IMR-90 (cell line): ENCODE measurements around the gene MX1. TPM values are rescaled to one million over a fixed set of nuclear protein-coding genes. Genes with fewer than 3 reads are reported as not detected.

Experiments
- ATAC-seq: fragments of 200-7000 bp; cut with Tn5 transposase; 2 replicates; pipeline ENCODE4 v1.9.1; 2020; ENCODE audit warnings: low read depth, mild to moderate bottlenecking, moderate library complexity
- BruUV-seq: library from RNA; stranded (reverse); fragments of 400-500 nt; replicated peaks from 2 replicates; lab custom pipeline; 2021; lab: Mats Ljungman, UMichigan
- CTCF ChIA-PET: fragments of 300-600 bp; formaldehyde crosslinking; extraction: SDS; loops from one replicate; lab custom pipeline; 2021; ENCODE audit warnings: antibody characterized with exemption; lab: Yijun Ruan, JAX
- POLR2A ChIA-PET: fragments of 300-600 bp; sonication (Branson Sonifier 250); formaldehyde crosslinking; loops from one replicate; lab custom pipeline; 2022; ENCODE audit warnings: antibody characterized with exemption; ENCODE audit not compliant: unreplicated experiment; lab: Charles Lee
- DNase-seq: peaks from one replicate; pipeline ENCODE4 v3.0.0; 2013
- H2AFZ ChIP-seq: replicated peaks from 2 replicates; pipeline ENCODE3; 2013; ENCODE audit warnings: low read length, mild to moderate bottlenecking; ENCODE audit not compliant: poor library complexity
- H2AK5ac ChIP-seq: 2 replicates; pipeline ENCODE4 v1.6.1; 2013; ENCODE audit warnings: low read depth, low read length, inconsistent platforms
- H2AK9ac ChIP-seq: replicated peaks from 2 replicates; pipeline ENCODE3; 2013; ENCODE audit warnings: mild to moderate bottlenecking, low read depth, low read length, moderate library complexity; ENCODE audit not compliant: poor library complexity
- H2BK120ac ChIP-seq: 2 replicates; pipeline ENCODE4 v1.6.1; 2013; ENCODE audit warnings: low read depth, low read length, inconsistent platforms
- H2BK15ac ChIP-seq: 3 replicates; pipeline ENCODE4 v1.6.1; 2013; ENCODE audit warnings: low read depth, low read length, inconsistent platforms
- H2BK20ac ChIP-seq: 2 replicates; pipeline ENCODE4 v1.6.1; 2013; ENCODE audit warnings: low read depth, mild to moderate bottlenecking, inconsistent platforms, low read length, moderate library complexity
- H2BK5ac ChIP-seq: 2 replicates; pipeline ENCODE4 v1.6.1; 2013; ENCODE audit warnings: mild to moderate bottlenecking, low read depth, low read length, inconsistent platforms; ENCODE audit not compliant: poor library complexity, severe bottlenecking
- H3K14ac ChIP-seq: replicated peaks from 2 replicates; pipeline ENCODE4 v1.6.1; 2013; ENCODE audit warnings: low read depth, low read length, inconsistent platforms
- H3K18ac ChIP-seq: 2 replicates; pipeline ENCODE4 v1.6.1; 2013; ENCODE audit warnings: low read depth, low read length, control low read depth
- H3K23ac ChIP-seq: 2 replicates; pipeline ENCODE4 v1.6.1; 2013; ENCODE audit warnings: low read depth, low read length, inconsistent platforms
- H3K27ac ChIP-seq: 2 replicates; pipeline ENCODE4 v1.5.1; 2013; ENCODE audit warnings: mild to moderate bottlenecking, control low read depth, low read length; ENCODE audit not compliant: insufficient read depth
- H3K27me3 ChIP-seq: 2 replicates; pipeline ENCODE4 v1.6.1; 2013; ENCODE audit warnings: low read length; ENCODE audit not compliant: control insufficient read depth, insufficient read depth
- H3K36me3 ChIP-seq: 2 replicates; pipeline ENCODE4 v1.6.1; 2013; ENCODE audit warnings: low read length, mixed read lengths; ENCODE audit not compliant: control insufficient read depth, insufficient read depth
- H3K4ac ChIP-seq: 2 replicates; pipeline ENCODE4 v1.6.1; 2013; ENCODE audit warnings: low read depth, low read length, inconsistent platforms
- H3K4me1 ChIP-seq: 2 replicates; pipeline ENCODE4 v1.6.1; 2013; ENCODE audit warnings: low read length, mixed read lengths; ENCODE audit not compliant: control insufficient read depth, insufficient read depth
- H3K4me2 ChIP-seq: 2 replicates; pipeline ENCODE4 v1.6.1; 2013; ENCODE audit warnings: low read depth, mild to moderate bottlenecking, control low read depth, low read length, moderate library complexity
- H3K4me3 ChIP-seq: 2 replicates; pipeline ENCODE4 v1.5.1; 2013; ENCODE audit warnings: low read depth, mild to moderate bottlenecking, control low read depth, low read length, moderate library complexity; ENCODE audit not compliant: insufficient read depth
- H3K56ac ChIP-seq: 2 replicates; pipeline ENCODE4 v1.6.1; 2013; ENCODE audit warnings: low read length, inconsistent platforms; ENCODE audit not compliant: insufficient read depth; ENCODE audit errors: extremely low read depth
- H3K79me1 ChIP-seq, 2 experiments: 2 replicates each; pipeline ENCODE4 v1.6.1; 2013; ENCODE audit warnings: low read length in 2 of 2, inconsistent platforms in 1 of 2, low read depth in 1 of 2
- H3K9ac ChIP-seq: 2 replicates; pipeline ENCODE4 v1.6.1; 2013; ENCODE audit warnings: low read depth, low read length, control low read depth
- H3K9me1 ChIP-seq: 2 replicates; pipeline ENCODE4 v1.6.1; 2013; ENCODE audit warnings: low read length, inconsistent platforms; ENCODE audit not compliant: insufficient read depth
- H3K9me3 ChIP-seq: 2 replicates; pipeline ENCODE4 v1.6.1; 2013; ENCODE audit warnings: low read length; ENCODE audit not compliant: control insufficient read depth, insufficient read depth
- H4K20me1 ChIP-seq: 2 replicates; pipeline ENCODE4 v1.6.1; 2013; ENCODE audit warnings: low read length, inconsistent platforms; ENCODE audit not compliant: insufficient read depth
- H4K5ac ChIP-seq: 2 replicates; pipeline ENCODE4 v1.6.1; 2013; ENCODE audit warnings: mild to moderate bottlenecking, low read depth, low read length, control low read depth
- H4K8ac ChIP-seq, 2 experiments: 2 replicates each; pipeline ENCODE4 v1.6.1; 2013; ENCODE audit warnings: low read depth in 2 of 2, low read length in 2 of 2, control low read depth in 1 of 2, inconsistent platforms in 1 of 2
- H4K91ac ChIP-seq: 2 replicates; pipeline ENCODE4 v1.6.1; 2013; ENCODE audit warnings: low read depth, low read length, inconsistent platforms; ENCODE audit not compliant: insufficient read depth
- BHLHE40 ChIP-seq: fragments of 150-350 bp; IDR thresholded peaks from 2 replicates; pipeline ENCODE4 v1.6.1; 2016; ENCODE audit warnings: mild to moderate bottlenecking, low read depth, low read length
- CEBPB ChIP-seq: IDR thresholded peaks from 2 replicates; pipeline ENCODE4 v1.6.1; 2012; ENCODE audit warnings: low read depth, low read length, improper control_type of control experiment
- CHD1 ChIP-seq: IDR thresholded peaks from 2 replicates; pipeline ENCODE4 v1.6.1; 2012; ENCODE audit warnings: low read depth, low read length, improper control_type of control experiment
- CTCF ChIP-seq: conservative IDR thresholded peaks from 2 replicates; pipeline ENCODE4 v1.5.1; 2012; ENCODE audit warnings: mild to moderate bottlenecking, low read depth, low read length, improper control_type of control experiment
- ELK1 ChIP-seq: fragments of 150-350 bp; IDR thresholded peaks from 2 replicates; pipeline ENCODE4 v1.6.1; 2016; ENCODE audit warnings: low read depth, mild to moderate bottlenecking, low read length, moderate library complexity, borderline replicate concordance
- FOS ChIP-seq: fragments of 150-350 bp; IDR thresholded peaks from 2 replicates; pipeline ENCODE4 v1.6.1; 2016; ENCODE audit warnings: low read depth, low read length
- MAFK ChIP-seq: IDR thresholded peaks from 2 replicates; pipeline ENCODE4 v1.6.1; 2012; ENCODE audit warnings: low read depth, low read length, improper control_type of control experiment
- MAZ ChIP-seq: IDR thresholded peaks from 2 replicates; pipeline ENCODE4 v1.6.1; 2012; ENCODE audit warnings: low read depth, mild to moderate bottlenecking, low read length, improper control_type of control experiment, moderate library complexity, borderline replicate concordance
- MXI1 ChIP-seq: IDR thresholded peaks from 2 replicates; pipeline ENCODE4 v1.6.1; 2012; ENCODE audit warnings: low read depth, mild to moderate bottlenecking, low read length, moderate library complexity, borderline replicate concordance
- NFE2L2 ChIP-seq: fragments of 150-350 bp; IDR thresholded peaks from 2 replicates; pipeline ENCODE4 v1.6.1; 2016; ENCODE audit warnings: low read depth, mild to moderate bottlenecking, low read length
- POLR2A ChIP-seq: IDR thresholded peaks from 2 replicates; pipeline ENCODE4 v1.6.1; 2012; ENCODE audit warnings: mild to moderate bottlenecking, low read depth, low read length
- RAD21 ChIP-seq: IDR thresholded peaks from 2 replicates; pipeline ENCODE4 v1.6.1; 2012; ENCODE audit warnings: low read length, improper control_type of control experiment
- RCOR1 ChIP-seq: IDR thresholded peaks from 2 replicates; pipeline ENCODE4 v1.6.1; 2012; ENCODE audit warnings: mild to moderate bottlenecking, low read length, improper control_type of control experiment; ENCODE audit not compliant: insufficient replicate concordance
- RFX5 ChIP-seq: IDR thresholded peaks from 2 replicates; pipeline ENCODE4 v1.8.0; 2012; ENCODE audit warnings: low read depth, mild to moderate bottlenecking, low read length, moderate library complexity
- SMC3 ChIP-seq: fragments of 150-350 bp; IDR thresholded peaks from 2 replicates; pipeline ENCODE4 v1.6.1; 2016; ENCODE audit warnings: low read depth, mild to moderate bottlenecking, antibody characterized with exemption, low read length, moderate library complexity
- USF2 ChIP-seq: fragments of 150-350 bp; IDR thresholded peaks from 2 replicates; pipeline ENCODE4 v1.6.1; 2017; ENCODE audit warnings: mild to moderate bottlenecking, antibody characterized with exemption, low read length, low read depth
- WGBS, 2 experiments: methylation state at CpG; one replicate each; pipeline versions ENCODE4 v1.1.5 to v1.1.7; 2013; ENCODE audit warnings: missing lambda C conversion rate in 2 of 2; ENCODE audit not compliant: insufficient read length in 1 of 2; ENCODE audit errors: extremely low coverage in 2 of 2; 5-methylcytosine and 5-hydroxymethylcytosine counted together
- dilution Hi-C: fragments of 300-500 bp; cut with HindIII; formaldehyde crosslinking; loops from one replicate; pipeline ENCODE4 v1.14.3; 2018; ENCODE audit warnings: low sequenced_read_pairs; ENCODE audit not compliant: unreplicated experiment
- in situ Hi-C: fragments of 300-500 bp; cut with MboI; formaldehyde crosslinking; loops from 3 replicates; pipeline ENCODE4 v1.14.3; 2019; ENCODE audit warnings: low sequenced_read_pairs, inconsistent platforms, mixed read lengths
- intact Hi-C: fragments of 100-400 bp; cut with micrococcal nuclease; formaldehyde crosslinking; loops from 2 replicates; pipeline ENCODE4 v1.10.0; 2022
- polyA plus RNA-seq, 3 experiments: library from polyadenylated mRNA; depleted of rRNA; stranded (reverse); fragments of >200 nt; gene quantifications; 2 replicates each; pipeline ENCODE4 v1.2.3, GENCODE V29; 2012; ENCODE audit warnings: low replicate concordance in 1 of 3
- total RNA-seq: library from RNA; depleted of rRNA; stranded (reverse); fragments of >200 nt; gene quantifications from 2 replicates; pipeline ENCODE4 v1.2.3, GENCODE V29; 2012

MX1 gene
- total and polyA plus RNA-seq, 2 of the 4 experiments (the other 2 are of a cell fraction): 1.0 to 2.5 TPM

GRCh38 chr21:41410767-41411448 is 15.1 kb upstream of the MX1 start:
- Histone ChIP-seq H2BK5ac (no peak overlapping the region), H3K36me3 (no peaks in the 10 kb centered on the region), H3K23ac (no peak overlapping the region), H3K4me1 (no peaks in the 10 kb centered on the region), H2AFZ (no peak overlapping the region), H3K79me1 (no peaks in the 10 kb centered on the region), H3K27me3 (no peaks in the 10 kb centered on the region; the same call in none of the 2 replicates), H3K18ac (no peak overlapping the region), H2BK20ac (no peak overlapping the region), H3K56ac (no peak overlapping the region), H4K5ac (no peak overlapping the region), H3K9me3 (no peaks in the 10 kb centered on the region), H3K9ac (no peak overlapping the region), H3K27ac (no peak overlapping the region), H4K91ac (no peak overlapping the region), H3K9me1 (no peaks in the 10 kb centered on the region), H3K4me2 (no peak overlapping the region), H2AK9ac (no peak overlapping the region), H4K20me1 (no peaks in the 10 kb centered on the region), H2BK15ac (no peak overlapping the region), H4K8ac (no peak overlapping the region), H3K14ac (no peak overlapping the region), H3K4ac (no peak overlapping the region), H3K4me3 (no peak overlapping the region), H2BK120ac (no peak overlapping the region), H2AK5ac (no peak overlapping the region)
- ChIA-PET POLR2A (no interaction called here), CTCF (interaction anchor here (0.6 to 1.1 kb wide), 2 partner anchors 24 to 42 kb away, joined by 3 to 4 read pairs; no protein-coding TSS in a partner anchor)
- BruUV-seq: no TSS peak
- TF ChIP-seq BHLHE40 (no peak), RCOR1 (no peak), RAD21 (no peak), MAZ (no peak), NFE2L2 (no peak), POLR2A (no peak), CEBPB (no peak), RFX5 (no peak), SMC3 (no peak), USF2 (no peak), ELK1 (no peak), MAFK (no peak), CTCF (no peak), CHD1 (no peak), MXI1 (no peak), FOS (no peak)
- dilution Hi-C loops (no loop called here), in situ Hi-C loops (no loop called here), intact Hi-C loops (no loop called here)
- WGBS, 2 experiments: 46% methylated on average over 3 of the region's 5 CpGs; no CpG with 5 or more reads in 1 of the 2 experiments
- ATAC-seq (no peak), DNase-seq (no peak)
